Activated CD4-positive, CD25-positive, alpha-beta regulatory T cell (primary cell): ENCODE data around the gene MBD3.

ENCODE experiments used
- DNase-seq, 4 experiments: peaks; one replicate each; lab custom pipeline; 2025; lab: John Stamatoyannopoulos, UW

Gene MBD3

DNA sequence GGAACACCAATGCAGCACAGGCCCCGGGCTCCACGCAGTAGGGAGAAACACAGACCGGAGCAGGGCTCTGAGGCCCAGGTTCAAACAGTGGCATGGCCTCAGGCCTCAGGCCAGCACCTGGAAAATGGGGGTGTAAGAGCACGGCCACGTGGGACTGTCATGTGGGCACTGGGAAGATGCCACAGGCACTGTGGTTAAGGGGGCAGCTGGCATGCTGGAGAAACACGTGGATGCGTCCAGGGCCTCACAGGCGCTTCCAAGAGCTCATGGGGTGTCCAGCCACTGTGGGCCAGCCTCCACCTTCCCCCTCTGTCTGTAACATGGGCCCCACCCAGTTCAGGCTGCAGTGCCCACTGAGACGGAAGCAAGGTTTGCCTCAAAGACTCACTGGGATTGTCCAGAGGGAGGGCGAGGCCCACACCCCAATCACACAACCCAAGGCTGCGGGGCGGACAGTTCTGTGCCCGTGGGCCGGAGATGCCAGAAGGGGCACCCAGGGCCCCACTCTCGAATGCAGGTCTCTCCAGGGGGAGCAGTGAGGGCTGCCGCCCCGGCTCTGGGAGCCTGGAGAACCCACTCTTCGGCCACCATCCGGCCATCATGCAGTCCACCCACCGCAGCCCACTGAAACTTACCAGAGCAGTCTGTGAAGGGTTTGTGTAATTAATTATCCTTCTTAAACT is 6.3 kb upstream of the MBD3 start:
- DNase-seq, result no peak

DNA sequence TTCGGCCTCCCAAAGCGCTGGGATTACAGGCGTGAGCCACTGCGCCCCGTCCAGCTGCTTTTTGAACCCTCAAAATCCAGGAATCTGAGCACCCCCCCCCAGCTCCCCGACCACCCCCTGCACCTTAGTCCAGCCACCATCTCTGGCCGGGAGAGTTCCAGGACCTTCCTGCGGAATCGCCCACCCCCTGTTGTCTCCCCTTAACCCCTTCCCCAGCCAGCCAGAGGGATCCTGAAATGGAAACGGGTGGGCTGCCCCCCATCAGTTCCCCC is 772 bp upstream of the MBD3 start:
- no peak for DNase-seq

DNA sequence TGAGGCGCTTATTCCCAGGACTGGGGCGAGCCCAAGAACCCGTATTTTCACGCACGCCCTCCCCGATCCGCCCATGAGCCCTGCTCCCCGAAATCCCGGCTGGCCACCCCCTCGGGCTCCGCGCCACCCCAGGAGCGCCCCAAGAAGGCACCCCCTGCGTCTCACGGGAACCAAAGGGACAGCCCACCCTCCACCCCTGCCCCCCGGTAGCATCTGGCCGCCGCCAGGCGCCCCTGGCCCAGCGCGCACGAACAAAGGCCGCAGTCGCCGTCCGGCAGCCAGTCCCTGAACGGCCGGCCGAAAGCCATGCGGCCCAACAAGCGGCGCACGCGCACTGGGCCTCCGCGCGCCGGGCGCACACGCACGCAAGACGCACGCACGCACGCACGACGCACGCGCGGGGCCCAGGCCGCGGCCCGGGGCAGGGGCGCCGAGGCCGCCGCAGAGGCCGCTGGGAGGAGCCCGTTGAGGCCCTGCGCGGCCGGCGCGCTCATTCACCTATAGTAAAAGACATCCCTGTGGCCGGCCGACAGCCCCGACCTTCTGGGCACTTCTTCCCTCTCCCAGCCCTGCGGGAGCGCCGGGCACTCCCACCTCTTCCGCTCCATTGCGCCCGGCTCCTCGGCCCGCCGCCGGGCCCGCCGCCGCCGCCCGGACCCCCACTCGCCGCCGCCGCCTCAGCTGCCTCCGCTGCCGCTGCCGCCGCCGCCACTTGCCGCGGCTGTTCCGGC is 476 bp downstream of the MBD3 start:
- DNase-seq, result peak; percentile 67 to 77 (median 75)

DNA sequence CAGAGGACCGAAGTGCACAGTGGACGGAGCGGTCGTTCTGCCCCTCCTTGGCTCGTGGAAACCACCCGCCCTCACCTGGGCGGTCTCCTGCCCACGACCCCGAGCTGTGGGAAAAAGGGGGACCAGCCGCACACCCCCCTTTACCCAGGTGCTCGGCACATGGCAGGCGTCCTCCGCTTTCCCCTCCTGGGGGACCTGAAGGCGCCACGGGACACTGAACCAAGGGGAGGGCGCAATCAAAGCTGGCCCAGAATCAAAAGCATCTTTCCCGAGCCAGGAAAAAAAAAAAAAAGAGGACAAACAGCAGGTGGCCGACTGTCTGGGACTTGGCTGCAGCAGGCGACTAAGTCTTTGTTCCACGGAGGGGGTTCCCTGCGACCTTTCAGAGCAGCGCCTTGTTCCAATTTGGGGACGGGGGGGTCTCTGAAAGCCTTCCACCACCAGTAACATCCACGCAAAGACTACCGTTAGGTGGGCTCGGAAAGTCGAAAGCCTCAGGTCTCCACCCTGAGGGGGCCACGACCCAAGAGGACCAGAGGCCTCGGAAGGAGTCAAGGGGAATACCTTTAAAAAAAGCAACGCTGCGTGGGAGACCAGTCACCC is 1.1 kb downstream of the MBD3 start:
- no peak for DNase-seq

DNA sequence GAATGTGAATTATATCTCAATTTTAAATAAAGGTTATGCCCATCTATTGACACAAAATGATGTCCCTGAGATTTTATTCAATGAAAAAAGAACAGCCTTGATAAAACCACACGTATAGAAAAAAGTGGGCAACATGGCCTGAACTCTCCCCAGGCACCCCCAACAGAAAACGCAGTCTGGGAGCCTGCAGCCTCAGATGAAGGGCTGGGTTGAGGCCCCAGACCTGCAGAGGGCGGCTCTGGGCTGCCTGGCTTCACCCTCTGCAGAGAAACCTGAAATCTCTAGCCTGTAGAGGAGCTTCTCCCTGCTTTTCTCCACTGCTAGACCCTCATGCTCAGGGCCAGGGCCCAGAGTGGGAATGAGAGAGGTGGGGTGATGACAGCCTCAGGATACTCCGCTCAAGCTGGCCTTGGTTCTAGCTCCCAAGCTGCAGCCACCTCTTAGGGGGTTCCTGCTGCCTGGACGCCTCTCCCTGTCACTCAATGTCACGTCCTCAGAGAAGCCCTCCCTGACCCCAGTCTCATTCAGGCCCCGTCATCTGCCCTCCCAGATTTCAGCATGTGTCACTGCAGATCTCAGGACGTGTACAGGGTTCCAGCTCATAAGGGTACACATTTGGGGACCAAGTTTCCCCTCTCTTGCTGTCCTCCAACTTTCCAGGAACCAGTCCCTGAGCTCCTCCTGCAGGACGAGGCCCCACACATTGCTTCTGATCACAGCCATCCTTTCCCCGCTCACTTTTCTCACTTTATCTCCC is 1.8 kb downstream of the MBD3 start:
- no peak for DNase-seq

DNA sequence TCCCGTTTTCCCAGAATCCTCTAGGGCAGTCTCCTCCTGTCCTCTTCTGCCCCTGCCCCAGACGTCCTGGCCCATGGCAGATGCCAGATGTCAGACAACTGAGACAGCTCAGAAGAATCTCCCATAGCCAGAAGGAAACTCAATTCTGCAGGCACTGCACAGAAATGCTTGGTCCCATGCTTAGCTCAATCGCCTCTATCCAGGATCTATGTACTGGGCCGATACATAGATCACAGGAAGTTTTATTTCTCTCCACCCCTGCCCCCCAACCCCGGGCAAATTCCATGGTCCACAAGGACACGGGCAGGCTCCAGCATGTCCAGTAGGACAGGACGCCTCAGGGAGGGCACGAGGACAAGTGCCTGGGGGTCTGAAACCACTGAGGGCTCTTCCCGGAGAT is 4.8 kb downstream of the MBD3 start:
- no peak for DNase-seq

DNA sequence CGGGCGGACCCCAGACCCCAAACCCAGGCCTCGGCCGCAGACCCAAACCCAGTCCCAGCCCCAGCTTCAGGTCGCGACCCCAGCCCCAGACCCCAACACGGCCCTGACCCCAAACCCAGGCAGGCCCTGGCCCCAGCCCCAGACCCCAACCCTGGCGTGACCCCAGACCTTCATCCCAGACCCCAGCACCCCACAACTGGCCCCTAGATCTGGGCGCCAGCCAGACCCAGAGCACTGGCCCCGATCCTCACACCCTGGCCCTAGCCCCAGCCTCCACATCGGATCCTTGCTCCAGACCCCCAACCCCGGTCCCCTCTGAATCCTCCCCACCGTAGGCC is 7.5 kb downstream of the MBD3 start:
- no peak for DNase-seq

DNA sequence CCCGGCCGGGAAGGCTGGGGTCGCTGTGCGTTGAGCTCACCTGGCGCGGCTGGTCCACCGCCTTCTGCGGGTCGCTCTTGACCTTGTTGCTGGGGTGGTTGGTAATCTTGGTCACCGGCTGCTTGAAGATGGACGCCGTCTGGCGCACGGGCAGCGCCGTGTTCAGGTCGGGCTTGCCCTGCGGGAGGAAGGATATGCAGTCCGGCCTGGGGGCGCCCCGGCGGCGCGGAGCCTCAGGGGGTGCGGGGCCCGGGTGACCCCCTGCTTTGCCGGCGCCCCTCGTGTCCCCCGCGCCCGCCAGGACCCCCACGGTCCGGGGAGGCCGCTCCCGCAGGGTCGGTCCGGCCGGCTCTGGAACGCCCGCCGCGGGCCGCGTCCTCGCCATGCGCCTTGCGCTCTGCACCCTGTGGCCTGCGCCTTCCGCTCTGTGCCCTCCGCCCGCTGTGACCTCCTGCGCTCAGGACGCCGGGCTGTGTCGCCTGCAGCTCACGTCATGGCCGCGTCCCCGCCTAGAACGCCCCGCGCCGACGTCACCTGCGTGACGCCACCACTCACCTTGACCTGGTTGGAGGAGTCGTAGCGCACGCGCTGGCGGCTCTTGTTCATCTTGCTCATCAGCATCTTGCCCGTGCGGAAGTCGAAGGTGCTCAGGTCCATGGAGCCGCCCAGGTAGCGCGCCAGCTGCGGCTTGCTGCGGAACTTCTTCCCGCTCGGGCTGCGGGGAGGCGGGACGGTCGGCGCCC is 8.0 kb downstream of the MBD3 start:
- DNase-seq, result no peak

DNA sequence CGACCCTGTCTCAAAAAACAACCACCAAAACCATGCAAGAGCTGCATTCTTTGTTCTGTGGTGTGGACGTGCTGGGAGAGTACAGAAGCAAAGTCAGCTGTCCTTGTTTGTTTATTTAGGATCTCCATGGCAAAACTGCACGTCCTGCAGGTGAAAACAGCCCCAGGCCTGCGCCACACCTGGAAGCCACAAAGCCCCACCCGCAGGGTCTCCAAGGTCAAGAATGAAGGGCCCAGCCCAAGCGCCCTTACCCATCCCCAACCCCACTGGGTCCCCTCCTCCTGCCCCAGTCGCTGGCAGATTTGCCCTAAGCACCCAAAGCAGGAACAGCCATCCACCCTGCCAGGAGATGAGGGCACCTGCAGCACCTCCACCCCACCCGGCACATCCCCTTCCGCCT is 10.5 kb downstream of the MBD3 start:
- no peak for DNase-seq

DNA sequence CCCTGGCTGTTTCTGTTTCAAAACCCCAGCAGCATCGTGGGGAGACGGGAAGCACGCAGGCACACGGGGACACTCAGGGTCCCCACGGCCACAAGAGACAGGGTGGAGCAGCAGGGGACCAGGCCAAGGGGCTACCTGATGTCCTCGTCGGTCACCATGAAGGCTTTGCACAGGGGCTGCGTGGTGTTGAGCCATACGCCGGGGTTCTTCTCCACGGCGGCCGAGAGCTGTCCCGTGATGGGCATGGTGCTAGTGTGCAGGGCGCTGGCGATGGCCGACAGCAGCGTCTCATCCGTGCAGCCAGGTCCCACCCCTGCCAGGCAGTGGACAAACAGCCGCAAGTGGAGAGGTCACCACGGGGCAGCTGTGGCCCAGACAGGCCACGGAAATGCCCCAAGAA is 11.7 kb downstream of the MBD3 start:
- DNase-seq, result no peak

DNA sequence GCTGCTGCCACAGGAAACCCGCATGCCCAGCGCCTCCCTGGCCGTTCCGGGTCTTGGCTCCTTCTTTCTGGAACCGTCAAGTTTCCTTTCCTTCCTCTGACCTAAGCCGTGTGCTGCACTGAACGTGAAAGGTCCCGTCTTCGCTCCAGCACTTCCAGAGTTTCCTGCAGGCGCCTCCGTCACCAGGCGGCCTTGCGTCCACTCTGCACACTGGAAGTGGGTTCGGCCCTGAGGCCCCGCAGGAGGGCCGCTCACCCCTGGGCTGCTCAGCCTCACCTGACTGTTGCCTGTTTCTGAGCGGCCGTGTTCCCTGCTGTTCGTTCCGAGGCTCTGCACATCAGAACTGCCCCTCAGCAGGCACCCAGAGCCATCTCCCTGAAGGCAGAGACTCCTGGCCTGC is 12.3 kb downstream of the MBD3 start:
- no peak for DNase-seq

DNA sequence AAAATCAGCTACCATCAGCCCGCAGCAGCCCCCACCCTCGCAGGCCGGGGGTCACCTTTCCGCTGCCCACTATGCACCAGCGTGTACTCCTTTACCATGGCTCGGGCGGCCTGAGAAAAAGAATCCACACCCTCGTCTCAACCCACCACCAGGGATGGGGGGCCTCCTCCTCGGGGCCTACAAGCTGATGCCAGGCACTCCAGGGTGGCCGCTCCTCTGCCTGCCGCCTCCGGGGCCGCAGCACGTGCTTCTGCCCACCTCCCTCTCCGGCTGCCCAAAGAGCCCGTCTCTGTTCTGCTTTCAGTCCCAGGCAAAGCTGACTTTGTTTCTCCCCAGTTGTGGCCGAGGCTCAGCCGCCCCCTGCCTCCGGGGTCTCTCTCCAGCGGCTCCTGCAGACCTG is 13.4 kb downstream of the MBD3 start:
- no peak for DNase-seq

DNA sequence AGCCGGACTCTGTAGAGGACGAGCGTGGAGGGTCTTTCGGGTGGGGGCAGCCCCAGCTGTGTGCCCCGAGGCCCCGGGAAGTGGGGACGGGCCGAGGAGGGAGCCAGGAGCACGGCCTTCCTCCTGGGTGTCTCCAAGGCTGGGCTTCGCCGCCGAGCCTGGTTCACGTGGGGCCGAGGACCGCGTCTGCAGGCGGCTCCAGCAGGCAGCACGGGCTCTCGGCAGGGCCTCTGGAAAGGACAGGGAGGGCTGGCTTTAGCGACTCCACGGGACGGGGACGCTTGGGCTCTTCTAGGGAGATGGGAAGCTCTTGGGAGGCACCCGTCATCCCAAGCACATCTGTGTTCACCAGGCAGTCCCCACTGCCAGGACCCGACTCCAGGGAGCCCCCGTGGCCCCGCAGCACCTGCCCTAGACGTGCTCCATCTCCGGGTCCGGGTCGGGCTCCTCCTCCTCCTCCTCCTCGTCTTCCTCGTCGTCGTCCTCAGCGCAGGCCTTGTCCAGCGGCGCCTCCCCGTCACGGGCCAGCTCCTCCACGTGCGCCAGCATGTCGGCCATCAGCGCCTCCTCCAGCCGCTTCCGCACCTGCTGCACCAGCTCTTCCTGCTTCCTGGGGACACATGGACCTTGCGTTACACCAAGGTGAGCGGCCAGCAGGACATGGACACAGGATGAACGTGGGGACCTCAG is 14.6 kb downstream of the MBD3 start:
- DNase-seq, result no peak

DNA sequence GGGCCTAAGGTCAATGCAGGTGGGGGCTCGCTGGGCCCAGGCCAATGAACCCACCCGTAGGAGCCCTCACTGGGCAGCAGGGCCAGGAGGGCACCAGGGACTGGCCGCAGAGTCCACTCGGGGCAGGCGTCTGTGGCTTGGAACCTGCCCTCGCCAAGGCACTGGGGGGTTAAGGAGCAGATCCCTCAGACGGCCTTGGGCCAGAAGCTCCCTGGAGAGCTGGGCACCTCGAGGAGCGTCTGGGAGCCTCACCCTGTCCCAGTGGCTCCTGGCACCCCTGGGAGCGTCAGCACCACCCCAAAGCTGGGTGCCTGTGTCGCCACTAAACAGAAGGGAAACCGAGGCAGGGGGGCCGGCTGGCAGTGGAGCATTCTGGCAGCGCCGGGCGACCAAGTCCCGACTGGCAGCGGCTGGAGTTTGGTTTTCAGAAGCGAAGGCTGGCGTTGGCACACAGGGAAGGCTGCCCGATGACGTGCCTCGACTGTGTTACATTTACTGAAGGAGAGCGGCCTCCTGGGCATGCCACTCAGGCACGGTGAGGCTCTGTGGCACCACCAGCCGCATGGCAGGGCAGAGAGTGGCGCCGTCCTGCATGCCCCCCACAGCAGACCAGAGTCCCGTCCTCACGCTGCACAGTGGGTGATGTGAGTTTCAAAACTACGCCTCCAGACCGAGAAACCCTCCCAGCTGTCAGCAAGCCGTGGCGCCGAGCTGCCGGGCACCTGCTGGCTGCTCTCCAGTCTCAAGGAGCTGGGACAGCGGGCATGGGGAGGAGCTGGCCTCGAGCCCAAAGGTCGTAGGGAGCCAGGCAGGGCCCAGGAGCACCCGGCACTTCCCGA is 15.4 kb downstream of the MBD3 start:
- DNase-seq, result no peak

DNA sequence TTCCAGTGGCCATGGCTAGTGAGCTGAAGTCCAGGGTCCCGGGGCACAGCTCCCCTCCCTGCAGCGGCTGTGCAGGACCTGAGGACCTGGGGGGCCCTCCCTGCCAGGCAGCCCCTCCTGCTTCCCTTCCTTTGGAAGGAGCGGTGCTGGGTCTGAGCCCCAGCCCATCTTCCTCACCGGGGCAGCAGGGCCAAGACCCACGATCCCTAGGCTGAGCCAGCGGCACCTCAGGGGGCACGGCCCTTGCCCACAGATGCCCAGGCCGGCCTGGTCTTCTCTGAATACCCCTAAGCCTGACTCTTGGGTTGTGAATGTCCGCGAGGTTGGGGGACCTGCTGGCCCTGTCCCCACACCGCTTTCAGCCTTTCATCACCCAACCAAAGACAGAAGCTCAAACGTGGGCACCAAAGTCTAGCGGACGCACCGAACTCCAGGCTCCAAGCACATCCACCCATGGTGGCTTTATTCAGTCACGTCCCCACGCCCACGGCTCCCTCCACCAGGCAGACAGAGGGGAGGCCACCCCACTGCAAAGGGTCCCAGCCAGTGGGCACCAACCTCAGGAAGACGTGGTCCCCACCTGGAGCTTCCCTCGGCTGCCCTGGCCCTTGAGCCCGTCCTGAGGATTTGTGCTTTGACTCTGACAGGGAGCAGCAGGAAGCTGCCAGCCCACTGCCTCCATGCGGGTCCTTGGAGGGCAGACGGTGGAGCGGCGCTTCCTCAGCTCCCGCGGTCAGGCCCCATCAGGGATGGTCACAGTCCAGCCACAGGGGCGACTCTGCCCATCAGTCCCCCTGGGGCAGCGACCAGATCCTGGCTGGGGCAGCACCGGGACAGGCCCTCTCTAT is 16.2 kb downstream of the MBD3 start:
- no peak for DNase-seq

DNA sequence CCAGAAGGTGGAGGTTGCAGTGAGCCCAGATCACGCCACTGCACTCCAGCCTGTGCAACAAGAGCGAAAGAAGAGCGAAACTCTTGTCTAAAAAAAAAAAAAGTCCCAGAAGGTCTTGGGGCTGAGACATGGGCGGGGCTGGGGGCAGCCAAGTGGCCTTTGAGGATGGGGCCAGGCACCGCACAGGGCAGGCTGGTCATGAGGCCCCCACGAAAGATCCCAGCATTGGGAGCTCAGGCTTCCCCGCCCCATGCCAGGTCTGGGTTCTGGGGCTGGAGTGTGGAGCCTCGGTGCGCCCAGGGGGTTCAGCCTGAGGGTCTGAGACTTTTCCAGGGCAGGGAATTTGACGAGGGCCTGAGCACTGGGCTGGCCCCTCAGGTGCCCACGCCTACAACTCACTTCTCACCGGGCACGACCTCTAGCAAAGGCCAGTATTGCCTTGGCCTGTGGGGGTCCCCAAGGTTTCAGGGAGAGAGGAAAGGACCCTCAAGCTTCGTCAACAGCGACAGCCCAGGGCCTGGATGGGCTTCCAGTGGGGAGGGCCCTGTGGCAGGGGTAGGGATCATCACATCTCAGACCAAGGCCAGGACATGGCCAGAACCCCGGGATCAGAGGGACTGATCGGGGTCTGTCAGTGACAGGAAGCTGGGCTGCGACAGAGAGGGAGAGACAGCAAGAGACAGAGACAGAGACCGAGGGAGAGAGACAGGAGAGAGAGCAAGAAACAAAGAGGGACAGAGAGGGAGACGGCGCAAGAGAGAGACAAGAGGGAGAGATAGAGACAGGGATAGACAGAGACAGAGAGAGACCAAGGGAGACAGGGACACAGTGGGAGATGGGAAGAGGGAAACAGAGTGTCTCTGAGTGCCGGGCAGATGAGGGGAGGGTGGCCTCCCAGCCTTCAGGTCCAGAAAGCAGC is 17.1 kb downstream of the MBD3 start:
- no peak for DNase-seq

DNA sequence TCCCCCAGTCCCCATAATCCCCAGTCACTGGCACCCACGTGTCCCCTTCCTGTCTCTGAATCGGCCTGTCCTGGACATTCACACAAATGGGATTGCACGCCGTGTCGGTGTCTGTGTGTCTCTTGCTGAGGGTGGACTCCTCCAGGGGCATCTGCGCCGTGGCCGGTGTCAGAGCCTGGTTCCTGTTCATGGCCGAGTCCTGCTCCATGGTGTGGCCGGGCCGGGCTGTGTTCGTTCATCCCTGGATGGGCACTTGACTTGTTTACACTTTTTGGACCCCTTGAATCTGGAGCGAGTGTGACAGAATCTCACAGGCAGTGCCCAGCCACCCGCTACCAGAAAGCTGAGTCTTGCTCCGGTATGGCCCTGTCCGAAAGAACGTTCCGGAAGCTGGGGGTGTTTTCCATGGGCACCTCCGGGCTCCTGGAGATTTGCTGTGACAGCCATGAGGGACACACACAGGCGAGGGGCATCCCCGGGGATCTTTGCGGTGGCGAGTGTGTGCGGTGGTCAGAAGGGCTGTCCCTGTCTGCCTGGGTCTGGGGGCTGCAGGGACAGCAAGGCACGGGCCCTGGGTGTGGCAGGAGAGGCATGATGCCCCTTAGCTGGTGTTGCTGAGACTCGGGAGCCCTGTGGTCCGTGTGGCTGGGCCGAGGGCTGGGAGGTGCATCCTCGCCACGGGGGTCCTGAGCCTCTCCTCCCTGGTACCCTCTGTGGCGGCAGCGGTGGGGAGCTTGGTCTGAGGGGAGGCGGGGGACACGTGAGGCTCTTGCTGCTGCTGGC is 18.1 kb downstream of the MBD3 start:
- DNase-seq, result no peak

DNA sequence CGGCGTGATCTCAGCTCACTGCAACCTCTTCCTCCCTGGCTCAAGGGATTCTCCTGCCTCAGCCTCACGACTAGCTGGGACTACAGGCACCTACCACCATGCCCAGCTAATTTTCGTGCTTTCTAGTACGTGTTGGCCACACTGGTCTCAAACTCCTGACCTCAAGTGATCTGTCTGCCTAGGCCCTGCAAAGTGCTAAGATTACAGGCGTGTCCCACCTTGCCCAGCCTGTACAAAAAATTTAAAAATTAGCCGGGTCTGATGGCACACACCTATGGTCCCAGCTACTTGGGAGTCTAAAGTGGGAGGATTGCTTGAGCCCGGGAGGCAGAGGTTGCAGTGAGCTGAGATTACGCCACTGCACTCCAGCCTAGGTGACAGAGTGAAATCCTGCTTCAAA is 19.9 kb downstream of the MBD3 start:
- DNase-seq, result no peak
